GM10266 (cell line): ENCODE measurements around the gene UPK1A.

Experiments used
- DNase-seq: peaks from one replicate; pipeline ENCODE4 v3.0.0; 2012; ENCODE audit errors: extremely low spot score
- TF ChIP-seq, protein P1 (sequence below): IDR thresholded peaks from 2 replicates; pipeline ENCODE4 v1.5.1; 2012; ENCODE audit warnings: mild to moderate bottlenecking, low read depth; ENCODE audit not compliant: control insufficient read depth, insufficient read depth; ENCODE audit errors: missing control alignments

UPK1A gene

DNA sequence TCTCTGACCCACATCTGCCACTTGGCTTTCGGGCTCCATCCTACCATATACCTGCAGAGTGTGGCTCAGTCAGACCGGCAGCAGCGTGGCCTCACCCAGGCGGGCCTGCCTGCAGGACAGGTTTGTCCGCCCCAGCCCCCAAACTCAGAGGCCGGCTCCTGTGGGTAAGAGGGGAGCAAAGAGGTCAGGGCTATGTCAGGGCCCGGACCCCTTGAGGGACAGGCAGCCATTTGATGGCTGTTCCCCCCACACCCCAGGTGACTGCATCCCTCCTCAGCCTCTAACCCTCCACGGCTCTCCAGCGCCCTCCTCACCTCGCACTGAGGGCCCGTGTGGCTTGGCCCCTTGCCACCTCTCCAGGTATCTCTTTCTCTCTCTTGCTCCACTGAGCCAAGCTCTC lies 25.7 kb downstream of the UPK1A start:
- DNase-seq: no peak
- TF ChIP-seq, protein P1, sequence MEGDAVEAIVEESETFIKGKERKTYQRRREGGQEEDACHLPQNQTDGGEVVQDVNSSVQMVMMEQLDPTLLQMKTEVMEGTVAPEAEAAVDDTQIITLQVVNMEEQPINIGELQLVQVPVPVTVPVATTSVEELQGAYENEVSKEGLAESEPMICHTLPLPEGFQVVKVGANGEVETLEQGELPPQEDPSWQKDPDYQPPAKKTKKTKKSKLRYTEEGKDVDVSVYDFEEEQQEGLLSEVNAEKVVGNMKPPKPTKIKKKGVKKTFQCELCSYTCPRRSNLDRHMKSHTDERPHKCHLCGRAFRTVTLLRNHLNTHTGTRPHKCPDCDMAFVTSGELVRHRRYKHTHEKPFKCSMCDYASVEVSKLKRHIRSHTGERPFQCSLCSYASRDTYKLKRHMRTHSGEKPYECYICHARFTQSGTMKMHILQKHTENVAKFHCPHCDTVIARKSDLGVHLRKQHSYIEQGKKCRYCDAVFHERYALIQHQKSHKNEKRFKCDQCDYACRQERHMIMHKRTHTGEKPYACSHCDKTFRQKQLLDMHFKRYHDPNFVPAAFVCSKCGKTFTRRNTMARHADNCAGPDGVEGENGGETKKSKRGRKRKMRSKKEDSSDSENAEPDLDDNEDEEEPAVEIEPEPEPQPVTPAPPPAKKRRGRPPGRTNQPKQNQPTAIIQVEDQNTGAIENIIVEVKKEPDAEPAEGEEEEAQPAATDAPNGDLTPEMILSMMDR: no peak

DNA sequence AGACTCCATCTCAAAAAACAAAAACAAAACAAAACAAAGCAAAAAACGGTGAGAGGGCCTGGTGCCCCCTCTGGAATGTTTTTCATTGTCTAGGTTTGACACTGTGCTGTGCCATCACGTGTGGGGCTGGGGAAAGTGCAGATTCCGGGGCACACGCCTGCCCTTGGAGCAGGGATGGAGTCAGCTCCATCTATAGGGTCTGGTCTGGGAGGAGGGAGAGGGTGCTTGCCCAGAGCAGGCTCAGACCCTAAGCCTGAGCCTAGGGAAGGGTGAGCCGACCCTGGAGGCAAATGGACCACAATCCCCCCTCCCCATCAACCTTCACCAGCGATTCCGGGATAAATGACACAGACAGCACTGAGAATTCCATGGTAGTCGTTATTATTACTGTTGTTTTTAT lies 27.1 kb downstream of the UPK1A start:
- no peak for DNase-seq
- TF ChIP-seq, protein P1: peak; percentile 26

DNA sequence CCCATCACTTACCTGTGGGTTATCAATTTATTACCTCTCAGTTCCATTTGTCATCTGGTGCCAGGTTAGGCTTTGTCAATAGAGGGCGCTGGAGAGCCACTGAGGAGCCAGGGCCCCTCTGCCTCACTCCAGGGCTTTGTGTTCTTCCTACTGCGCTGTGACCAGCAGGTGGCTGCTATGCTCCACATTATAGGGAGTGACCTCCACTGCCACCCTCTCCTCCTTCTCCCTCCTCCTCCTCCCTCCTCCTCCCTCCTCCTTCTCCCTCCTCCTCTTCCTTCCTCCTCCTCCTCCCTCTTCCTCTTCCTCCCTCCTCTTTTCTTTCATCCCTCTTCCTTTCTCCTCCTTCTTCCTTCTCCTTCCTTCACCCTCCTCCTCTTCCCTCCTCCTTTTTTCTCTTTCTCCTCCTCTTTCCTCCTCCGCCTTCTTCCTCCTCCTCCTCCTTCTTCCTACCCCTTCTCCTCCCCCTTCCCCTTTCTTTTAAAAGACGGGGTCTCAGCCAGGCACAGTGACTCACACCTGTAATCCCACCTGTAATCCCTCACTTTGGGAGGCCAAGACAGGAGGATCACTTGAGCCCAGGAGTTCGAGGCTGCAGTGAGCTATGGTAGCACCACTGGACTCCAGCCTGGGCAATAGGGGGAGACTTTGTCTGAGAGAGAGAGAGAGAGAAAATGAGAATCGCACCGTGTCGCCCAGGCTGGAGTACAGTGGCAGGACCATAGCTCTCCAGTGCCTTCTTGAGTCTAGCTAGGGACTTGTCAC lies 27.7 kb downstream of the UPK1A start:
- DNase-seq: peak; percentile 91
- TF ChIP-seq, protein P1: peak; percentile 100

DNA sequence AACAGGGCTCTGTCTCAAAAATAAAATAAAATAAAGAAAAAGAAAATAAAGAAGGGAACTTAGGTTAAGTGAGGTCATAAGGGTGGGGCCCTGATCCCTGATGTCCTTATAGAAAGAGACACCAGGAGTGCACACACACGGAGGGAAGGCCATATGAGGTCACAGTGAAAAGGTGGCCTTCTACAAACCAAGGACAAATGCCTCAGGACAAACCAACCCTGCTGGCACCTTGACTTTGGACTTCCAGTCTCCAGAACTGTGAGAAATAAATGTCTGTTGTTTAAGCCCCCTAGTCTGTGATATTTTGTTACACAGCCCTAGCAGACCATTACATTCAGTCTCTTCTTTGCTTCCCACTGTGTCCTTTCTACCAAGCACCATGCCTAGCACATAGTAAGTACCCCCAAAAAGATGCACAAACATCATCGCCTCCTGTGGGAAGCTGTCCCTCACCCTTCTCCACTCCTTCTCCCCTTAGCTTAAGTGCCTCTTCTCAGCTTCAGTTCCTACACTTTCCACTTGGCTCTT lies 29.6 kb downstream of the UPK1A start:
- TF ChIP-seq, protein P1: no peak
- no peak for DNase-seq

DNA sequence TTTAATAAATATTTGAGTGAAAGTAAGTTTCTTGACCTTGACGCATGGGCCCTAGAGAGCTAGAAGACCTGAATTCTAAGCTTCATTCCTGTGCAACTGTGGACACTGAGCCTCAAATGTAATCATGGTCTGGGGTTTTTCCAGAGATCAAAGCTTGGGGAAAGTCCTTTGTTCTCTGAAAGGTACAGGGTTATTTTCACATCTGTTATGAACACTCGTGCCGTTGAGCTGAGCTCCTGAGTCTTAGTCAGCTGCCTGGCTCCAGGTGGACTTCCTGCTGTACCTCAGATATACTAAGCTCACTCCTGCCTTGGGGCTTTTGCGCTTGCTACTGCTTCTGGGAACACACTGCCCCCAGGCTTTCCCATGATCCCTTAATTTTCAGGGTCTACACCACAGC lies 30.5 kb downstream of the UPK1A start:
- TF ChIP-seq, protein P1: no peak
- DNase-seq: peak; percentile 69

DNA sequence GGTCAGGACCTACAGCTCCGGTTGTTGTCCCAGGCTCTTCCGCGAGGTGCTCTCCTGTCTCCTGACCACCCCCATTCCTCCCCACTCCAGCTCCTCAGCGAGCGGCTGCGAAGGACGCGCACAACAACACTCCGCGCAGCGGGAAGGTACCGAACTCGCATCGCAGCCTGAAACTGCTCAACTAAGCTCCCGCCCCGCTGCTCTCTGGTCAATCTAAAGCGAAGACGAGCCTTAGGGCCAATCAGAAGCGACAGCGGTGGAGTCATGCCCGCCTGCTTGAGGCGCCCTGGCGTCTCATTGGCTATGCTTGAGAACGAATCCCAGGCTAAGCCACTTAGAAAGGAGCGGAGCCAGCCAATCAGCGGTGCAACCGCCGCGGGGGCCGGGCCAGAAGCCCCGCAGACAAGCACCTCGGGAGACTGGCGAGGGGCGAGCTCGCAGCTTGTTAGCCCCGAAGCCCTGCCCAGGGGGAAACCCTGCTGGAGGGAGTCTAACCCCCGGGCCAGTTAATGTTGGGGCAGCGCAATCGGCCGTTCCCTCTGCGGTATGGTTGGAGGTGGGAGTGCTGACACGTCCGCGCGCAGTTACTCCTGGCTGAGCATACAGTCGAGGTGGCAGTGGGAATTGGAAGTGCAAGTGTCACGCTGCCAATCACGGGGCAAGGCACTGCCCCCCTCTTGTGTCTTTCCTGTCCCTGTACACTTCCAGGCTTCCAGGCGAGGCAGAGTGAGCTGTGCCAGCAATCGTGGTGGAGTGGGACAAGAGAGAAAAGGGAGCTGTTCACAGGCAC lies 36.1 kb downstream of the UPK1A start:
- TF ChIP-seq, protein P1: no peak
- DNase-seq: peak; percentile 94

DNA sequence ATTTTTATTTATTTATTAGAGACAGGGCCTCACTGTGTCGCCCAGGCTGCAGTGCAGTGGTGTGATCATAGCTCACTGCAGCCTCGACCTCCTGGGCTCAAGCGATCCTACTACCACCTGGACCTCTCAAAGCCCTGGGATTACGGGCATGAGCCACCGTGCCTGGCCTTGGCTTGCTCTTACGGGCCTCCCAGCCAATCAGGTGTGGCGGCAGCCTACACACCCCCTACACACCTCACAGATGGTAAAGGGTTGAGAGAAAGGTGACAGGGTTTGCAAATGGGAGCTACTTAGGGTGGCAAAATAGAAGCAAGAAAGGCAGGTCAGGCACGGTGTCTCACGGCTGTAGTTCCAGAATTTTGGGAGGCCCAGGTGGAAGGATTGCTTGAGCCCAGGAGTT lies 37.0 kb downstream of the UPK1A start:
- TF ChIP-seq, protein P1: no peak
- DNase-seq: no peak
